Measurements from ENCODE around the gene DACH1.

DACH1 gene

GRCh38 chr13:71477735-71478134 is 389.3 kb downstream of the DACH1 start:
- H3K4me3 ChIP-seq: 0 out of 2 replicates have a peak overlapping the region, but pooled peaks have one; percentile 25
- no peaks in the 10 kb centered on the region for H3K36me3 ChIP-seq (ENCODE audit: insufficient read depth, low read length)
- no peak for DNase-seq (ENCODE audit: low read depth, low spot score)
- H3K9me3 ChIP-seq (ENCODE audit: low read depth, low read length): no peaks in the 10 kb centered on the region
- H3K9ac ChIP-seq (ENCODE audit: insufficient read length): no peak overlapping the region
- TF ChIP-seq FOXP2 (optimal IDR thresholded peaks at IDR 0.05; ENCODE audit: control extremely low read depth, extremely low read length, insufficient read depth) (no peak), EZH2 (IDR thresholded peaks at IDR 0.05) (no peak), POLR2AphosphoS5 (IDR thresholded peaks at IDR 0.05; ENCODE audit: borderline replicate concordance, low read depth, low read length) (no peak)
- H3K27ac ChIP-seq: no peak overlapping the region

- no peak overlapping the region for H3K9ac ChIP-seq (ENCODE audit: insufficient read length)
- H3K9me3 ChIP-seq (ENCODE audit: low read depth, low read length): no peaks in the 10 kb centered on the region
- H3K36me3 ChIP-seq (ENCODE audit: insufficient read depth, low read length): no peaks in the 10 kb centered on the region
- no peak overlapping the region for H3K27ac ChIP-seq
- DNase-seq (ENCODE audit: low read depth, low spot score): no peak
- H3K4me3 ChIP-seq: no peak overlapping the region
- TF ChIP-seq EZH2 (IDR thresholded peaks at IDR 0.05): no peak
- TF ChIP-seq FOXP2 (optimal IDR thresholded peaks at IDR 0.05; ENCODE audit: control extremely low read depth, extremely low read length, insufficient read depth): no peak
- TF ChIP-seq POLR2AphosphoS5 (IDR thresholded peaks at IDR 0.05; ENCODE audit: borderline replicate concordance, low read depth, low read length): no peak
Measured at GRCh38 chr13:71474936-71475335, 392.1 kb downstream of the DACH1 start.

- Histone ChIP-seq H3K9me3 (ENCODE audit: low read depth, low read length) (no peaks in the 10 kb centered on the region), H3K27ac (no peak overlapping the region), H3K9ac (ENCODE audit: insufficient read length) (no peak overlapping the region), H3K36me3 (ENCODE audit: insufficient read depth, low read length) (no peaks in the 10 kb centered on the region), H3K4me3 (no peak overlapping the region)
- no peak for DNase-seq (ENCODE audit: low read depth, low spot score)
- TF ChIP-seq EZH2 (IDR thresholded peaks at IDR 0.05) (no peak), FOXP2 (optimal IDR thresholded peaks at IDR 0.05; ENCODE audit: control extremely low read depth, extremely low read length, insufficient read depth) (no peak), POLR2AphosphoS5 (IDR thresholded peaks at IDR 0.05; ENCODE audit: borderline replicate concordance, low read depth, low read length) (no peak)
Measured at GRCh38 chr13:71469626-71470025, 397.4 kb downstream of the DACH1 start.

- H3K9me3 ChIP-seq (ENCODE audit: low read depth, low read length): no peaks in the 10 kb centered on the region
- no peak for DNase-seq (ENCODE audit: low read depth, low spot score)
- TF ChIP-seq FOXP2 (optimal IDR thresholded peaks at IDR 0.05; ENCODE audit: control extremely low read depth, extremely low read length, insufficient read depth): no peak
- no peak for TF ChIP-seq POLR2AphosphoS5 (IDR thresholded peaks at IDR 0.05; ENCODE audit: borderline replicate concordance, low read depth, low read length)
- TF ChIP-seq EZH2 (IDR thresholded peaks at IDR 0.05): no peak
- no peak overlapping the region for H3K27ac ChIP-seq
- H3K36me3 ChIP-seq (ENCODE audit: insufficient read depth, low read length): no peaks in the 10 kb centered on the region
- no peak overlapping the region for H3K4me3 ChIP-seq
- H3K9ac ChIP-seq (ENCODE audit: insufficient read length): no peak overlapping the region
Measured at GRCh38 chr13:71464686-71465085, 402.3 kb downstream of the DACH1 start.

- DNase-seq (ENCODE audit: low read depth, low spot score): no peak
- Histone ChIP-seq H3K27ac (no peak overlapping the region), H3K4me3 (no peak overlapping the region), H3K9ac (ENCODE audit: insufficient read length) (no peak overlapping the region), H3K9me3 (ENCODE audit: low read depth, low read length) (no peaks in the 10 kb centered on the region), H3K36me3 (ENCODE audit: insufficient read depth, low read length) (no peaks in the 10 kb centered on the region)
- TF ChIP-seq POLR2AphosphoS5 (IDR thresholded peaks at IDR 0.05; ENCODE audit: borderline replicate concordance, low read depth, low read length) (no peak), FOXP2 (optimal IDR thresholded peaks at IDR 0.05; ENCODE audit: control extremely low read depth, extremely low read length, insufficient read depth) (no peak), EZH2 (IDR thresholded peaks at IDR 0.05) (no peak)
Measured at GRCh38 chr13:71461892-71462291, 405.1 kb downstream of the DACH1 start.

- no peak overlapping the region for H3K9ac ChIP-seq (ENCODE audit: insufficient read length)
- no peak for TF ChIP-seq EZH2 (IDR thresholded peaks at IDR 0.05)
- TF ChIP-seq FOXP2 (optimal IDR thresholded peaks at IDR 0.05; ENCODE audit: control extremely low read depth, extremely low read length, insufficient read depth): no peak
- TF ChIP-seq POLR2AphosphoS5 (IDR thresholded peaks at IDR 0.05; ENCODE audit: borderline replicate concordance, low read depth, low read length): no peak
- peak overlapping the region; percentile 74 for H3K27ac ChIP-seq
- no peak for DNase-seq (ENCODE audit: low read depth, low spot score)
- no peak overlapping the region; the same call in 1 of the 2 replicates for H3K4me3 ChIP-seq
- H3K36me3 ChIP-seq (ENCODE audit: insufficient read depth, low read length): no peaks in the 10 kb centered on the region
- H3K9me3 ChIP-seq (ENCODE audit: low read depth, low read length): no peaks in the 10 kb centered on the region
Measured at GRCh38 chr13:71460211-71460610, 406.8 kb downstream of the DACH1 start.

GRCh38 chr13:71459708-71460107 is 407.3 kb downstream of the DACH1 start:
- no peaks in the 10 kb centered on the region for H3K9me3 ChIP-seq (ENCODE audit: low read depth, low read length)
- H3K4me3 ChIP-seq: no peak overlapping the region; the same call in 1 of the 2 replicates
- H3K9ac ChIP-seq (ENCODE audit: insufficient read length): no peak overlapping the region
- TF ChIP-seq POLR2AphosphoS5 (IDR thresholded peaks at IDR 0.05; ENCODE audit: borderline replicate concordance, low read depth, low read length) (no peak), EZH2 (IDR thresholded peaks at IDR 0.05) (no peak), FOXP2 (optimal IDR thresholded peaks at IDR 0.05; ENCODE audit: control extremely low read depth, extremely low read length, insufficient read depth) (no peak)
- peak overlapping the region; percentile 74 for H3K27ac ChIP-seq
- DNase-seq (ENCODE audit: low read depth, low spot score): no peak
- H3K36me3 ChIP-seq (ENCODE audit: insufficient read depth, low read length): no peaks in the 10 kb centered on the region

- no peak overlapping the region for H3K9ac ChIP-seq (ENCODE audit: insufficient read length)
- no peak for DNase-seq (ENCODE audit: low read depth, low spot score)
- no peaks in the 10 kb centered on the region for H3K36me3 ChIP-seq (ENCODE audit: insufficient read depth, low read length)
- no peak overlapping the region for H3K27ac ChIP-seq
- no peaks in the 10 kb centered on the region for H3K9me3 ChIP-seq (ENCODE audit: low read depth, low read length)
- no peak overlapping the region for H3K4me3 ChIP-seq
- TF ChIP-seq EZH2 (IDR thresholded peaks at IDR 0.05) (no peak), POLR2AphosphoS5 (IDR thresholded peaks at IDR 0.05; ENCODE audit: borderline replicate concordance, low read depth, low read length) (no peak), FOXP2 (optimal IDR thresholded peaks at IDR 0.05; ENCODE audit: control extremely low read depth, extremely low read length, insufficient read depth) (no peak)
Measured at GRCh38 chr13:71457645-71458044, 409.4 kb downstream of the DACH1 start.

- Histone ChIP-seq H3K27ac (peak overlapping the region; percentile 74; the same call in 1 of the 2 replicates), H3K9ac (ENCODE audit: insufficient read length) (no peak overlapping the region), H3K4me3 (peak overlapping the region; percentile 41; the same call in 1 of the 2 replicates), H3K36me3 (ENCODE audit: insufficient read depth, low read length) (no peaks in the 10 kb centered on the region), H3K9me3 (ENCODE audit: low read depth, low read length) (no peaks in the 10 kb centered on the region)
- peak; percentile 86 for DNase-seq (ENCODE audit: low read depth, low spot score)
- TF ChIP-seq POLR2AphosphoS5 (IDR thresholded peaks at IDR 0.05; ENCODE audit: borderline replicate concordance, low read depth, low read length): peak; percentile 30; the same call in 1 of the 2 replicates
- TF ChIP-seq EZH2 (IDR thresholded peaks at IDR 0.05): no peak
Measured at GRCh38 chr13:71456136-71456535, 410.9 kb downstream of the DACH1 start.
